Gastroesophageal sphincter (tissue), 3 donors: ENCODE measurements around the gene MCC.

Experiments
- POLR2A ChIP-seq, 2 donors: fragments of 450-650 bp; IDR thresholded peaks; one replicate each; pipeline ENCODE4 v1.6.1; 2017; ENCODE audit warnings: antibody characterized with exemption in 2 of 2, mild to moderate bottlenecking in 2 of 2, moderate library complexity in 1 of 2
- TF ChIP-seq, protein P1 (sequence below), 4 experiments: fragments of 200-600 bp in 2 of 4; fragments of 450-650 bp in 2 of 4; sonication (generic) in 1 of 4; IDR thresholded peaks; one replicate each; pipeline ENCODE4 v1.5.1; 2017 to 2019; ENCODE audit warnings: antibody characterized with exemption in 4 of 4, mild to moderate bottlenecking in 2 of 4, moderate library complexity in 2 of 4

DNA sequence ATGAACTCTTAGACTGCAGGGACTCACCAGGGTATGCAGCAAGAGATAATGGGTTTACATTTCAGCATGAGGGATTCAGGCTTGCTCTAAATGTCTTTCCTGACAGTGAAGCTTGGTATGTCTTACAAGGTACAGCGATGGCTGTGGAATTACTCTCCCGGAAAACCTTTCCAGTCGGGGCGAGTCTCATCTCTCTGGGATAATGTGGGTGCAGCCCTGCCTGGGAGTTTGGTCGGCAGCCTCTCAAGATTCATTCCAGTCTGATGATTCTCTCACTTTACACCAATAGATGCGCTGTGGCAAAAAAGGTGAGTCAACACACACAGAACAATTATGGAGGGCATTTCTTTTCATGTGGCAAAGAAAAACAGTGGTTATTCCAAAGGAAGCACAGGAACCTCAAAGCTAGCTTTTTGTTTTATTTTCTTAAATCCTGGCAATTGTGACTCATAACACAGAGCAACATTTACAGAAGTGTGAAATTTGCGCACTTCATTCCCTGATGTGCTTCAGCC is 321.3 kb downstream of the MCC start:
- TF ChIP-seq POLR2A (IDR thresholded peaks at IDR 0.05): no peak
- TF ChIP-seq, protein P1, sequence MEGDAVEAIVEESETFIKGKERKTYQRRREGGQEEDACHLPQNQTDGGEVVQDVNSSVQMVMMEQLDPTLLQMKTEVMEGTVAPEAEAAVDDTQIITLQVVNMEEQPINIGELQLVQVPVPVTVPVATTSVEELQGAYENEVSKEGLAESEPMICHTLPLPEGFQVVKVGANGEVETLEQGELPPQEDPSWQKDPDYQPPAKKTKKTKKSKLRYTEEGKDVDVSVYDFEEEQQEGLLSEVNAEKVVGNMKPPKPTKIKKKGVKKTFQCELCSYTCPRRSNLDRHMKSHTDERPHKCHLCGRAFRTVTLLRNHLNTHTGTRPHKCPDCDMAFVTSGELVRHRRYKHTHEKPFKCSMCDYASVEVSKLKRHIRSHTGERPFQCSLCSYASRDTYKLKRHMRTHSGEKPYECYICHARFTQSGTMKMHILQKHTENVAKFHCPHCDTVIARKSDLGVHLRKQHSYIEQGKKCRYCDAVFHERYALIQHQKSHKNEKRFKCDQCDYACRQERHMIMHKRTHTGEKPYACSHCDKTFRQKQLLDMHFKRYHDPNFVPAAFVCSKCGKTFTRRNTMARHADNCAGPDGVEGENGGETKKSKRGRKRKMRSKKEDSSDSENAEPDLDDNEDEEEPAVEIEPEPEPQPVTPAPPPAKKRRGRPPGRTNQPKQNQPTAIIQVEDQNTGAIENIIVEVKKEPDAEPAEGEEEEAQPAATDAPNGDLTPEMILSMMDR (IDR thresholded peaks at IDR 0.05): no peak
